Body of pancreas (tissue), 4 donors: ENCODE results near the gene UMODL1.

ENCODE experiments used
- CTCF ChIP-seq, 7 experiments: fragments of 450-650 bp in 4 of 7; fragments of 200-600 bp in 3 of 7; sonication (generic) in 3 of 7; IDR thresholded peaks; one replicate each; pipeline ENCODE4 v1.5.1; 2016 to 2019; ENCODE audit warnings: antibody characterized with exemption in 7 of 7
- POLR2A ChIP-seq, 3 donors: fragments of 450-650 bp; IDR thresholded peaks; one replicate each; pipeline ENCODE4 v1.6.1; 2016; ENCODE audit warnings: antibody characterized with exemption in 3 of 3, mild to moderate bottlenecking in 2 of 3

- TF ChIP-seq CTCF (IDR thresholded peaks at IDR 0.05) (no peak), POLR2A (IDR thresholded peaks at IDR 0.05) (no peak)
These were observed 2.3 kb downstream of the UMODL1 start for GRCh38 chr21:42073145-42074099.
